Astrocyte (in vitro differentiated cells and primary cell): ENCODE results near the gene RASGRP3. TPM values are rescaled to one million over a fixed set of nuclear protein-coding genes. Genes with fewer than 3 reads are reported as not detected.

Experiments used
- DNase-seq: peaks from one replicate; pipeline ENCODE4 v3.0.0-alpha.2; 2010; ENCODE audit warnings: low read depth
- FAIRE-seq: peaks from 2 replicates; lab custom pipeline; 2011; peaks lifted over from hg19 to GRCh38; lab: Jason Lieb, UNC
- H2AFZ ChIP-seq: 2 replicates; pipeline ENCODE4 v1.6.0; 2012; ENCODE audit warnings: low read depth, low read length, inconsistent platforms
- H3K27ac ChIP-seq: 2 replicates; pipeline ENCODE4 v1.5.1; 2011; ENCODE audit warnings: low read depth, low read length, inconsistent platforms
- H3K27me3 ChIP-seq: 2 replicates; pipeline ENCODE4 v1.6.0; 2011; ENCODE audit warnings: low read length, inconsistent platforms; ENCODE audit not compliant: insufficient read depth
- H3K36me3 ChIP-seq: 2 replicates; pipeline ENCODE4 v1.5.1; 2011; ENCODE audit warnings: low read length, inconsistent platforms; ENCODE audit not compliant: insufficient read depth
- H3K4me1 ChIP-seq: 2 replicates; pipeline ENCODE4 v1.5.1; 2011; ENCODE audit warnings: low read length, inconsistent platforms; ENCODE audit not compliant: insufficient read depth
- H3K4me2 ChIP-seq: 2 replicates; pipeline ENCODE4 v1.6.0; 2012; ENCODE audit warnings: low read length, inconsistent platforms
- H3K4me3 ChIP-seq: 2 replicates; pipeline ENCODE4 v1.5.1; 2011; ENCODE audit warnings: low read depth, mild to moderate bottlenecking, low read length, inconsistent platforms; ENCODE audit not compliant: insufficient read depth
- H3K79me2 ChIP-seq: 2 replicates; pipeline ENCODE4 v1.6.0; 2012; ENCODE audit warnings: mild to moderate bottlenecking, low read length, inconsistent platforms; ENCODE audit not compliant: insufficient read depth
- H3K9ac ChIP-seq: 2 replicates; pipeline ENCODE4 v1.6.0; 2012; ENCODE audit warnings: mild to moderate bottlenecking, low read length, inconsistent platforms
- H3K9me3 ChIP-seq: 2 replicates; pipeline ENCODE4 v1.5.1; 2012; ENCODE audit warnings: low read depth, mild to moderate bottlenecking, low read length, inconsistent platforms; ENCODE audit not compliant: insufficient read depth
- H4K20me1 ChIP-seq: 2 replicates; pipeline ENCODE4 v1.6.0; 2012; ENCODE audit warnings: low read length, inconsistent platforms; ENCODE audit not compliant: insufficient read depth
- H3K27ac Mint-ChIP-seq: one replicate; pipeline ENCODE4 v1.8.0; 2021; ENCODE audit warnings: mild to moderate bottlenecking, mixed read lengths; ENCODE audit not compliant: unreplicated experiment
- H3K27me3 Mint-ChIP-seq: one replicate; pipeline ENCODE4 v1.8.0; 2021; ENCODE audit warnings: low read depth, mixed read lengths; ENCODE audit not compliant: unreplicated experiment
- H3K36me3 Mint-ChIP-seq: one replicate; pipeline ENCODE4 v1.8.0; 2021; ENCODE audit warnings: low read depth, mixed read lengths; ENCODE audit not compliant: unreplicated experiment
- H3K4me1 Mint-ChIP-seq: one replicate; pipeline ENCODE4 v1.8.0; 2021; ENCODE audit warnings: low read depth, mixed read lengths; ENCODE audit not compliant: unreplicated experiment
- H3K4me3 Mint-ChIP-seq: one replicate; pipeline ENCODE4 v1.8.0; 2021; ENCODE audit warnings: mild to moderate bottlenecking, moderate library complexity, mixed read lengths; ENCODE audit not compliant: unreplicated experiment
- H3K9me3 Mint-ChIP-seq: one replicate; pipeline ENCODE4 v1.8.0; 2021; ENCODE audit warnings: mild to moderate bottlenecking, mixed read lengths; ENCODE audit not compliant: unreplicated experiment
- CTCF ChIP-seq: IDR thresholded peaks from 2 replicates; pipeline ENCODE4 v1.5.1; 2011; ENCODE audit warnings: low read depth, mild to moderate bottlenecking, inconsistent platforms, low read length, moderate library complexity; ENCODE audit not compliant: insufficient read depth
- EZH2 ChIP-seq: IDR thresholded peaks from 2 replicates; pipeline ENCODE4 v1.6.1; 2012; ENCODE audit warnings: mild to moderate bottlenecking, low read length, inconsistent platforms; ENCODE audit not compliant: insufficient read depth
- total RNA-seq: library from RNA; stranded (reverse); gene quantifications from 2 replicates; pipeline ENCODE4 v1.2.1, GENCODE V29; 2021

Gene RASGRP3
- total RNA-seq, 1 donor from 2014 or later = 2.8 TPM

DNA sequence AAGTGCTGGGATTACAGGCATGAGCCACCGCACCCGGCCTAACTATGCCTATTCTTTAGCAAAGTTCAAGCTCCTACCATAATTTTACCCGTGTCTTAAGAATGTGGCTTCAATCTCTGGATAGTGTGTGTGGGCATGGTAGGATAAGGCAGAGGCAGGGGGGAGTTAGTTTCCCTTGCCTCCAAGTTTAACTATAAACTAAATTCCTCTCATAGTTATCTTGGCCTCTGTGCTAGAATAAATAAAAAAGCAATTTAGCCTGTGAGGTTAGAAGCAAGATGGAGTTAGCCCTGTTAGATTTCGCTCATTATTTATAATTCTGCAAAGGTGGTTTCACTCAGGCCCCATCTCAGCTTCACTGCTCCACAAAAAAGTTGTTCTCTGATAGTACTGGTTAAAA lies 129.7 kb downstream of the RASGRP3 start:
- H3K27ac Mint-ChIP-seq = no peak overlapping the region

GRCh38 chr2:33606622-33607021 lies 130.2 kb downstream of the RASGRP3 start:
- no peak overlapping the region for H3K4me3 Mint-ChIP-seq
- peaks cover 6% of the 10 kb centered on the region for H3K9me3 Mint-ChIP-seq
- Histone ChIP-seq H2AFZ (no peak overlapping the region), H3K9me3 (no peaks in the 10 kb centered on the region), H3K4me3 (no peak overlapping the region), H3K4me1 (peaks cover 4% of the 10 kb centered on the region), H3K27me3 (no peaks in the 10 kb centered on the region), H3K27ac (no peak overlapping the region), H3K9ac (no peak overlapping the region), H4K20me1 (no peaks in the 10 kb centered on the region), H3K36me3 (no peaks in the 10 kb centered on the region), H3K4me2 (no peak overlapping the region), H3K79me2 (no peaks in the 10 kb centered on the region)
- H3K27me3 Mint-ChIP-seq = no peaks in the 10 kb centered on the region
- H3K4me1 Mint-ChIP-seq = peaks cover 16% of the 10 kb centered on the region
- TF ChIP-seq CTCF (no peak), EZH2 (no peak)
- H3K27ac Mint-ChIP-seq = no peak overlapping the region
- no peak for FAIRE-seq
- peaks cover 7% of the 10 kb centered on the region for H3K36me3 Mint-ChIP-seq
- no peak for DNase-seq

More for the DNA sequence above, 129.7 kb downstream of the RASGRP3 start:
- no peak overlapping the region for H3K4me2 ChIP-seq
- Mint-ChIP-seq H3K36me3 (peaks cover 6% of the 10 kb centered on the region), H3K9me3 (peaks cover 2% of the 10 kb centered on the region), H3K4me3 (no peak overlapping the region), H3K4me1 (peaks cover 16% of the 10 kb centered on the region), H3K27me3 (no peaks in the 10 kb centered on the region)
- no peaks in the 10 kb centered on the region for H3K27me3 ChIP-seq
- H3K79me2 ChIP-seq = no peaks in the 10 kb centered on the region
- H3K27ac ChIP-seq = no peak overlapping the region
- DNase-seq (no peak), FAIRE-seq (no peak)
- H3K4me3 ChIP-seq = no peak overlapping the region
- H3K36me3 ChIP-seq = no peaks in the 10 kb centered on the region
- H3K9me3 ChIP-seq = no peaks in the 10 kb centered on the region
- H3K4me1 ChIP-seq = peaks cover 4% of the 10 kb centered on the region
- H2AFZ ChIP-seq = no peak overlapping the region
- TF ChIP-seq CTCF = no peak
- TF ChIP-seq EZH2 = no peak
- no peaks in the 10 kb centered on the region for H4K20me1 ChIP-seq
- H3K9ac ChIP-seq = no peak overlapping the region

- peaks cover 7% of the 10 kb centered on the region for H3K36me3 Mint-ChIP-seq
- no peak overlapping the region for H3K4me2 ChIP-seq
- no peak overlapping the region for H3K9ac ChIP-seq
Measured at GRCh38 chr2:33607251-33607721, 130.8 kb downstream of the RASGRP3 start.

More at GRCh38 chr2:33607251-33607721, 130.8 kb downstream of the RASGRP3 start:
- Histone ChIP-seq H3K79me2 (no peaks in the 10 kb centered on the region), H4K20me1 (no peaks in the 10 kb centered on the region), H3K36me3 (no peaks in the 10 kb centered on the region), H3K4me1 (no peaks in the 10 kb centered on the region), H2AFZ (no peak overlapping the region), H3K27me3 (no peaks in the 10 kb centered on the region), H3K27ac (no peak overlapping the region), H3K9me3 (no peaks in the 10 kb centered on the region), H3K4me3 (no peak overlapping the region)
- peaks cover 10% of the 10 kb centered on the region for H3K9me3 Mint-ChIP-seq
- TF ChIP-seq EZH2 = no peak
- no peak for TF ChIP-seq CTCF
- no peaks in the 10 kb centered on the region for H3K27me3 Mint-ChIP-seq
- H3K27ac Mint-ChIP-seq = no peak overlapping the region
- no peak for FAIRE-seq
- peaks cover 12% of the 10 kb centered on the region for H3K4me1 Mint-ChIP-seq
- DNase-seq = no peak
- no peak overlapping the region for H3K4me3 Mint-ChIP-seq
